ENCODE measurements around the gene SPP1.

Gene SPP1

DNA sequence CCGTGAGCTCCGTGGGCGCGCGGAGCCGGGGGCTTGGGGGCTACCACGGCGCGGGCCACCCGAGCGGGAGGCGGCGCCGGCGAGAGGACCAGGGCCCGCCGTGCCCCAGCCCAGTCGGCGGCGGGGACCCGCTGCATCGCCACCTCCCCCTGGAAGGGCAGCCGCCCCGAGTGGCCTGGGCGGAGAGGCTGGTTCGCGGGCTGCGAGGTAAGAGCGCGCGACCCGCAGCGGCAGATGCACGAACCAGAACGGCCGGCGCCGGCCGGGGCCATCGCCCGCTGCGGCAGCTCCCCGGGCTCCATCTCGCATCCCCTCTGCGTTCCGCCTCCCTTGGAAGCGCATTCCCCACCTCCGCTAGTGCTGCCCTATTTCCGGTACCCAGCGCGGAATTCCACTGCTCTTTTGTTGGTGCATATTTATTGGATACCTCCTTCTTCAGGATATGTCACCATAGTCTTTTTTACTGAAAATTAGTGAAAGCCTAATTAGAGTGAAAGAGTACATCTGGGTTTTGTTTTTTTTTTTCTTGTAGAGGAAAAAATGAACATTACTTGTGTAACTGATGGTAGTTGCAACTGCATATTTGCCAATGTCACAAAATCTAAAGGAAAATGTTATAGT lies 32.7 kb downstream of the SPP1 start:
- Histone ChIP-seq H3K27me3 (replicated peaks; ENCODE audit: control insufficient read depth, insufficient read depth, low read length) (no peaks in the 10 kb centered on the region), H3K4me3 (replicated peaks; ENCODE audit: low read depth, low read length) (peak overlapping the region; percentile 87), H3K36me3 (ENCODE audit: control insufficient read depth, insufficient read depth, low read length) (no peaks in the 10 kb centered on the region)
- peak; percentile 61 for DNase-seq (ENCODE audit: extremely low read depth, insufficient read length)
- TF ChIP-seq, protein P1, sequence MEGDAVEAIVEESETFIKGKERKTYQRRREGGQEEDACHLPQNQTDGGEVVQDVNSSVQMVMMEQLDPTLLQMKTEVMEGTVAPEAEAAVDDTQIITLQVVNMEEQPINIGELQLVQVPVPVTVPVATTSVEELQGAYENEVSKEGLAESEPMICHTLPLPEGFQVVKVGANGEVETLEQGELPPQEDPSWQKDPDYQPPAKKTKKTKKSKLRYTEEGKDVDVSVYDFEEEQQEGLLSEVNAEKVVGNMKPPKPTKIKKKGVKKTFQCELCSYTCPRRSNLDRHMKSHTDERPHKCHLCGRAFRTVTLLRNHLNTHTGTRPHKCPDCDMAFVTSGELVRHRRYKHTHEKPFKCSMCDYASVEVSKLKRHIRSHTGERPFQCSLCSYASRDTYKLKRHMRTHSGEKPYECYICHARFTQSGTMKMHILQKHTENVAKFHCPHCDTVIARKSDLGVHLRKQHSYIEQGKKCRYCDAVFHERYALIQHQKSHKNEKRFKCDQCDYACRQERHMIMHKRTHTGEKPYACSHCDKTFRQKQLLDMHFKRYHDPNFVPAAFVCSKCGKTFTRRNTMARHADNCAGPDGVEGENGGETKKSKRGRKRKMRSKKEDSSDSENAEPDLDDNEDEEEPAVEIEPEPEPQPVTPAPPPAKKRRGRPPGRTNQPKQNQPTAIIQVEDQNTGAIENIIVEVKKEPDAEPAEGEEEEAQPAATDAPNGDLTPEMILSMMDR (IDR thresholded peaks at IDR 0.05; ENCODE audit: insufficient read depth, low read length, poor library complexity, severe bottlenecking), result no peak

DNA sequence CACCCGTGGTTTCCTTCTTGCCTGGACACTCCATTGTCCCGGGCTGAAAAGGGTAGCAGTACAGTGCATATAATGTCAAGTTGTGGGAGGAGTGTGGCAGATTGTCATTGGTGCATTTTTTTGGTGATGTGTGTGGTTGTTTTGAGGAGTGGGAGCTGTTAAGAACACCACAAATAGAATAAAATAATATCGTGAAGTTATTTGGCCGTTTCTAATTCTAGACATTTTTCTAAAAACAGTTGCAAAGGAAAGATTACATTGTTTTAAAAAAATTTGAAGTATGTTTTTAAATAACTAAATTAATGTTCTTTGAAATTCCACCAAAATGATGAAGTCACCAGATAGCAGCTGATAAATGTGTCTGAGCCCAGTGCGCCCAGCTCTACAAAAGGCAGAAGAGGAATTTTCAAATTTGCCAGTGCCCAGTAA lies 33.2 kb downstream of the SPP1 start:
- no peak for DNase-seq (ENCODE audit: extremely low read depth, insufficient read length)
- TF ChIP-seq, protein P1 (IDR thresholded peaks at IDR 0.05; ENCODE audit: insufficient read depth, low read length, poor library complexity, severe bottlenecking), result no peak
- Histone ChIP-seq H3K36me3 (ENCODE audit: control insufficient read depth, insufficient read depth, low read length) (no peaks in the 10 kb centered on the region), H3K27me3 (replicated peaks; ENCODE audit: control insufficient read depth, insufficient read depth, low read length) (no peaks in the 10 kb centered on the region), H3K4me3 (replicated peaks; ENCODE audit: low read depth, low read length) (peak overlapping the region; percentile 87)

DNA sequence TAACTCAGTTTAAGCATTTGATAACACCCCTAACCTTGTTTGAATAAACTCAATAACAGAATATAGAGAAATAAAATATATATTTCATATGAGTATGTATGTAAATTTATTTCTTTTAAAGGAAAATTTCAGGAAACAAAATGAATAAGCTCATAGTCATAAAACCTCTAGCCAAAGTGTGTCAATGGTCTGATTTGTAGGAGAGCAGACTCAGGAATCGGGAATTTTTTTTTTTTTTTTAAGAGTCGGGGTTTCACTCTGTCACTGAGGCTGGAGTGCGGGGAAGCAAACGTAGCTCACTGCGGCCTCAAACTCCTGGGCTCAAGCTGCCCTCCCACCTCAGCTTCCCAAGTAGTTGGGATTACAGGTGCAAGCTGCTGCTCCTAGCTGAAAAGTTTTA lies 34.4 kb downstream of the SPP1 start:
- Histone ChIP-seq H3K4me3 (replicated peaks; ENCODE audit: low read depth, low read length) (no peak overlapping the region; the same call in 1 of the 2 replicates), H3K27me3 (replicated peaks; ENCODE audit: control insufficient read depth, insufficient read depth, low read length) (no peaks in the 10 kb centered on the region), H3K36me3 (ENCODE audit: control insufficient read depth, insufficient read depth, low read length) (no peaks in the 10 kb centered on the region)
- no peak for DNase-seq (ENCODE audit: extremely low read depth, insufficient read length)
- TF ChIP-seq, protein P1 (IDR thresholded peaks at IDR 0.05; ENCODE audit: insufficient read depth, low read length, poor library complexity, severe bottlenecking), result no peak

DNA sequence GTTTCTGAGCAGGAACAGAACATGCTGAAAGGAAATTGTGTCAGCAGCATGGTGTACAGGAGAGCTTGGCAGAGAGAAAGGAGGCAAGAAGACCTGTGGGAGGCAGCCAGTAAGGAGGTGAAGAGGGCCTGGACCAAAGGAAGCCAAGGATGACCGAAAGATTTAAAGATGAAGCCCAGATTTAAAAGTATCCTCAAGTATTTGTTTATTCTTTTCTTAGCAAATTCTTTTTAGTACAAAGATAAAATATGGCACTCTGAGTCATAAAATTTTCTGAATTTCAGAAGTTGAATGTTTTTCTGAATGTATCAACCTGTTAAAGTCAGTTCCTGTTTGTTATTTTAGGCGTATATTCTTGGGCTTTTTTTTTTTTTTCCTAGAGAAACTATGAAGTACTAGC lies 35.5 kb downstream of the SPP1 start:
- DNase-seq (ENCODE audit: extremely low read depth, insufficient read length), result no peak
- Histone ChIP-seq H3K36me3 (ENCODE audit: control insufficient read depth, insufficient read depth, low read length) (no peaks in the 10 kb centered on the region; the same call in 1 of the 2 replicates), H3K27me3 (replicated peaks; ENCODE audit: control insufficient read depth, insufficient read depth, low read length) (no peaks in the 10 kb centered on the region), H3K4me3 (replicated peaks; ENCODE audit: low read depth, low read length) (no peak overlapping the region)
- TF ChIP-seq, protein P1 (IDR thresholded peaks at IDR 0.05; ENCODE audit: insufficient read depth, low read length, poor library complexity, severe bottlenecking), result no peak

DNA sequence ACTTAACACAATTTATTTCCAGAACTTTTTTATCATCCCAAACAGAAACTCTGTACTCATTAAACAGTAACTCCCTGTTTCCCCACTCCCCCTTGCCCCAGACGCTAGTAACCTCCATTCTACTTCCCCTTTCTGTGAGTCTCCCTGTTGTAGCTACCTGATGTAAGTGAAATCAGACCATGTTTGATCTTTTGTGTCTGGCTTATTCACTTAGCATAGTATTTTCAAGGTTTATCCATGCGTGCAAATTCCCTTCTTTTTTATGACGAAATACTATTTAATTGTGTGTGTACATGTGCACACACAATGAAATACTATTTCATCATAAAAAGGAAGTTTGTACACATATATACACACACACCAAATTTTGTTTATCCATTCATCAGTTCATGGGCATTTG lies 37.1 kb downstream of the SPP1 start:
- no peak overlapping the region for H3K4me3 ChIP-seq (replicated peaks; ENCODE audit: low read depth, low read length)
- no peaks in the 10 kb centered on the region; the same call in 1 of the 2 replicates for H3K36me3 ChIP-seq (ENCODE audit: control insufficient read depth, insufficient read depth, low read length)
- H3K27me3 ChIP-seq (replicated peaks; ENCODE audit: control insufficient read depth, insufficient read depth, low read length), result no peaks in the 10 kb centered on the region
- TF ChIP-seq, protein P1 (IDR thresholded peaks at IDR 0.05; ENCODE audit: insufficient read depth, low read length, poor library complexity, severe bottlenecking), result no peak
- no peak for DNase-seq (ENCODE audit: extremely low read depth, insufficient read length)
